ENCODE results near the gene COL9A2. TPM values are rescaled to one million over a fixed set of nuclear protein-coding genes. Genes with fewer than 3 reads are reported as not detected.
A peak's percentile ranks its signal among the peaks of the same experiment; 100 is the strongest.

COL9A2 gene
- polyA plus RNA-seq, 1 of the 3 experiments (the other 2 are of a cell fraction) = 0.94 TPM

- WGBS (ENCODE audit: low lambda C conversion rate) = 41% methylated on average over 18 of the region's 41 CpGs
- peaks cover 0 to 6% of the 10 kb centered on the region in 2 experiments; a peak in 1 of 4 replicates for H3K4me1 ChIP-seq (ENCODE audit: control insufficient read depth in 1 of 2, insufficient read depth in 2 of 2, low read depth in 1 of 2, low read length in 1 of 2)
- no peak overlapping the region for H3K27ac ChIP-seq (ENCODE audit: low read depth in 2 of 2, low read length in 1 of 2)
- H2AFZ ChIP-seq (ENCODE audit: low read depth) = peak overlapping the region; percentile 88
- DNase-seq = peak; percentile 71
- POLR2A ChIA-PET = interaction anchor here (1.0 to 1.4 kb wide), 2 partner anchors 23 to 215 kb away, joined by 3 to 5 read pairs; partner anchors contain the start of gene ZNF684
- H3K4me2 ChIP-seq = peak overlapping the region; percentile 65
- H3K4me3 ChIP-seq (ENCODE audit: low read depth in 2 of 2, low read length in 1 of 2) = peak overlapping the region; percentile 47 to 48
- no peaks in the 10 kb centered on the region for H3F3A ChIP-seq (replicated peaks; ENCODE audit: insufficient read depth)
- CTCF ChIA-PET = interaction anchor here (0.5 to 12.5 kb wide), 32 partner anchors 8 to 246 kb away, joined by 3 to 150 read pairs (median 4); no protein-coding TSS in a partner anchor
- H3K9me2 ChIP-seq = no peaks in the 10 kb centered on the region
- H3K79me2 ChIP-seq (ENCODE audit: insufficient read depth) = no peaks in the 10 kb centered on the region
- H3K27me3 ChIP-seq (ENCODE audit: insufficient read depth) = no peaks in the 10 kb centered on the region; the same call in 1 of the 2 replicates
- H3K36me3 ChIP-seq (replicated peaks in 1 of 2; ENCODE audit: control insufficient read depth in 1 of 2, insufficient read depth in 2 of 2, low read length in 1 of 2) = no peaks in the 10 kb centered on the region
- H4K20me1 ChIP-seq (ENCODE audit: insufficient read depth) = no peaks in the 10 kb centered on the region
- no peaks in the 10 kb centered on the region for H3K9me3 ChIP-seq
- no peak overlapping the region for H3K9ac ChIP-seq
- TF ChIP-seq MXI1 (IDR thresholded peaks at IDR 0.05; ENCODE audit: low read depth, low read length) (no peak), RAD21 (IDR thresholded peaks at IDR 0.05; ENCODE audit: low read length) (no peak), GABPA (IDR thresholded peaks at IDR 0.05; ENCODE audit: low read depth) (no peak), PBX3 (IDR thresholded peaks at IDR 0.05) (no peak), MEF2A (IDR thresholded peaks at IDR 0.05; ENCODE audit: borderline replicate concordance, low read depth) (no peak), YY1 (IDR thresholded peaks at IDR 0.05; ENCODE audit: low read depth) (no peak), USF2 (IDR thresholded peaks at IDR 0.05; ENCODE audit: borderline replicate concordance, low read depth, low read length) (no peak), TEAD4 (IDR thresholded peaks at IDR 0.05; ENCODE audit: borderline replicate concordance, insufficient read depth) (no peak)
Observed at GRCh38 chr1:40315795-40316594, 1.1 kb downstream of the COL9A2 start.

- peak overlapping the region; percentile 41; the same call in 1 of the 2 replicates for H3K4me2 ChIP-seq
- ChIA-PET POLR2A (interaction anchor here (0.7 to 1.4 kb wide), 4 partner anchors 8 to 216 kb away, joined by 3 to 5 read pairs (median 3); partner anchors contain the start of genes ZFP69B and ZNF684), CTCF (interaction anchor here (0.5 to 12.5 kb wide), 50 partner anchors 8 to 281 kb away, joined by 3 to 150 read pairs (median 4); partner anchors contain the start of genes TMCO2 and ZFP69B)
- DNase-seq = peak; percentile 92
- H4K20me1 ChIP-seq (ENCODE audit: insufficient read depth) = no peaks in the 10 kb centered on the region
- no peaks in the 10 kb centered on the region for H3K36me3 ChIP-seq (replicated peaks in 1 of 2; ENCODE audit: control insufficient read depth in 1 of 2, insufficient read depth in 2 of 2, low read length in 1 of 2)
- peaks cover 0 to 6% of the 10 kb centered on the region in 2 experiments; a peak in 1 of 4 replicates for H3K4me1 ChIP-seq (ENCODE audit: control insufficient read depth in 1 of 2, insufficient read depth in 2 of 2, low read depth in 1 of 2, low read length in 1 of 2)
- no peaks in the 10 kb centered on the region for H3K9me2 ChIP-seq
- peak overlapping the region; percentile 88 for H2AFZ ChIP-seq (ENCODE audit: low read depth)
- H3K9ac ChIP-seq = no peak overlapping the region
- H3K4me3 ChIP-seq (ENCODE audit: low read depth in 2 of 2, low read length in 1 of 2) = peak overlapping the region; percentile 29 to 47; a peak in 3 of 4 replicates
- H3K27ac ChIP-seq (ENCODE audit: low read depth in 2 of 2, low read length in 1 of 2) = no peak overlapping the region
- no peaks in the 10 kb centered on the region for H3K79me2 ChIP-seq (ENCODE audit: insufficient read depth)
- H3F3A ChIP-seq (replicated peaks; ENCODE audit: insufficient read depth) = no peaks in the 10 kb centered on the region
- 36% methylated on average over 5 of the region's 42 CpGs for WGBS (ENCODE audit: low lambda C conversion rate)
- no peaks in the 10 kb centered on the region; the same call in 1 of the 2 replicates for H3K27me3 ChIP-seq (ENCODE audit: insufficient read depth)
- no peaks in the 10 kb centered on the region for H3K9me3 ChIP-seq
- TF ChIP-seq YY1 (IDR thresholded peaks at IDR 0.05; ENCODE audit: low read depth) (no peak), RCOR1 (IDR thresholded peaks at IDR 0.05; ENCODE audit: low read length) (no peak), SIN3A (IDR thresholded peaks at IDR 0.05; ENCODE audit: borderline replicate concordance, low read depth, low read length) (no peak), EZH2phosphoT487 (IDR thresholded peaks at IDR 0.05; ENCODE audit: borderline replicate concordance, low read depth) (no peak), TEAD4 (IDR thresholded peaks at IDR 0.05; ENCODE audit: borderline replicate concordance, insufficient read depth) (no peak), JUND (IDR thresholded peaks at IDR 0.05) (no peak), RXRA (IDR thresholded peaks at IDR 0.05; ENCODE audit: borderline replicate concordance, low read depth) (no peak), NRF1 (IDR thresholded peaks at IDR 0.05; ENCODE audit: low read depth, low read length) (no peak), EP300 (IDR thresholded peaks at IDR 0.05; ENCODE audit: borderline replicate concordance in 1 of 2, low read depth in 1 of 2, low read length in 1 of 2) (no peak), TAF1 (IDR thresholded peaks at IDR 0.05; ENCODE audit: borderline replicate concordance, low read depth, low read length) (peak; percentile 18; the same call in 1 of the 2 replicates), CTCF (IDR thresholded peaks at IDR 0.05) (peak; percentile 75), CHD2 (IDR thresholded peaks at IDR 0.05; ENCODE audit: low read length, partially characterized antibody) (peak; percentile 54), IRF3 (IDR thresholded peaks at IDR 0.05; ENCODE audit: low read depth, low read length) (no peak), NFIC (IDR thresholded peaks at IDR 0.05; ENCODE audit: borderline replicate concordance) (no peak), GATA2 (CRISPR knock-in tag; IDR thresholded peaks at IDR 0.05) (no peak)
Observed at GRCh38 chr1:40315239-40315794, 1.8 kb downstream of the COL9A2 start.

Data from SK-N-SH (cell line).